Gastroesophageal sphincter (tissue), 4 donors: ENCODE data around the gene FHIT. TPM values are rescaled to one million over a fixed set of nuclear protein-coding genes. Genes with fewer than 3 reads are reported as not detected.

ENCODE experiments used
- ATAC-seq: fragments of 150-250 bp; one replicate; pipeline ENCODE4 v1.9.1; 2016; ENCODE audit warnings: mild to moderate bottlenecking, moderate library complexity
- H3K27ac ChIP-seq, 4 donors: fragments of 200-600 bp; sonication (generic) in 3 of 4; 1 replicate in 3 of 4; 2 replicates in 1 of 4; pipeline ENCODE4 v1.5.1; 2016 to 2019
- H3K27me3 ChIP-seq: fragments of 200-600 bp; sonication (generic); one replicate; pipeline ENCODE4 v1.5.1; 2019
- H3K36me3 ChIP-seq, 2 donors: fragments of 200-600 bp; sonication (generic); one replicate each; pipeline ENCODE4 v1.5.1; 2019; ENCODE audit warnings: control low read depth in 1 of 2
- H3K4me1 ChIP-seq, 3 donors: fragments of 200-600 bp; sonication (generic); 1 replicate in 2 of 3; 2 replicates in 1 of 3; pipeline ENCODE4 v1.5.1; 2016 to 2019; ENCODE audit warnings: control low read depth in 2 of 3
- H3K4me3 ChIP-seq, 2 donors: fragments of 200-600 bp; sonication (generic); one replicate each; pipeline ENCODE4 v1.5.1; 2019; ENCODE audit warnings: mild to moderate bottlenecking in 1 of 2, moderate library complexity in 1 of 2
- H3K9me3 ChIP-seq, 3 donors: fragments of 200-600 bp; sonication (generic); one replicate each; pipeline ENCODE4 v1.5.1; 2017 to 2019; ENCODE audit warnings: control low read depth in 2 of 3
- CTCF ChIP-seq, 4 experiments: fragments of 200-600 bp in 2 of 4; fragments of 450-650 bp in 2 of 4; sonication (generic) in 1 of 4; IDR thresholded peaks; one replicate each; pipeline ENCODE4 v1.5.1; 2017 to 2019; ENCODE audit warnings: antibody characterized with exemption in 4 of 4, mild to moderate bottlenecking in 2 of 4, moderate library complexity in 2 of 4
- EP300 ChIP-seq: sonication (generic); formaldehyde crosslinking; IDR thresholded peaks from one replicate; pipeline ENCODE4 v1.6.1; 2017; ENCODE audit warnings: antibody characterized with exemption, mild to moderate bottlenecking
- POLR2A ChIP-seq, 2 donors: fragments of 450-650 bp; IDR thresholded peaks; one replicate each; pipeline ENCODE4 v1.6.1; 2017; ENCODE audit warnings: antibody characterized with exemption in 2 of 2, mild to moderate bottlenecking in 2 of 2, moderate library complexity in 1 of 2
- POLR2AphosphoS5 ChIP-seq: sonication (generic); formaldehyde crosslinking; IDR thresholded peaks from one replicate; pipeline ENCODE4 v1.6.1; 2017; ENCODE audit warnings: antibody characterized with exemption
- WGBS, 2 donors: methylation state at CpG; one replicate each; pipeline ENCODE4 v1.1.5; 2018; ENCODE audit warnings: low coverage in 1 of 2; 5-methylcytosine and 5-hydroxymethylcytosine counted together
- total RNA-seq, 4 donors: library from RNA; depleted of rRNA; stranded (reverse); fragments of >200 nt; gene quantifications; one replicate each; pipeline ENCODE4 v1.1.0, GENCODE V29; 2016

Gene FHIT
- total RNA-seq, 4 donors from 2014 or later, result 1.4 to 7.3 (median 3.9) TPM

- Histone ChIP-seq H3K36me3 (no peaks in the 10 kb centered on the region), H3K27ac (no peak overlapping the region), H3K4me3 (no peak overlapping the region), H3K4me1 (peaks cover 0 to 7% (median 0%) of the 10 kb centered on the region in 3 donors), H3K9me3 (no peaks in the 10 kb centered on the region), H3K27me3 (no peaks in the 10 kb centered on the region)
- no peak for ATAC-seq
- TF ChIP-seq POLR2A (IDR thresholded peaks at IDR 0.05) (no peak), POLR2AphosphoS5 (no peak), EP300 (no peak)
- WGBS, 2 donors, result 78 to 87% methylated on average over 2 to 4 of the region's 4 CpGs
Observed at GRCh38 chr3:61114316-61114953, 136.8 kb downstream of the FHIT start.

DNA sequence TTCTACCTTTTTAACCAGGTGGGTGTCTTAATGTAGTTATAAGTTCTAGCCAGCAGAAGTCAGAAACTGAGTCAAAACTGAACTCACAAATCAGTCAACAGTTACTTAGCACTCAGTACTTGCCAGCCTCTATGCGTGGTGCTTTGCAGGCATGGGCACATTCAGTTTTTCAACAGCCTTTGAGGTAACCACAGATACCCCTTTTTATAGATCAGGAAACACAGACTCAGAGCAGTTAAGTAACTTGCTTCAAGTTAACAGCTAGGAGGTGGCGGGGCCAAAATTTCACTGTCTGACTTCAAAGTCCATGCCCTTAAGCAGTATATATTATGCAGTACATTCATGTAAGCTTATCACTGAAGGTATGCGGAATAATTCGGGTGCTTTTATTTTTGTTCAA lies 139.4 kb downstream of the FHIT start:
- ATAC-seq, result no peak
- Histone ChIP-seq H3K4me3 (no peak overlapping the region), H3K36me3 (no peaks in the 10 kb centered on the region), H3K27me3 (no peaks in the 10 kb centered on the region), H3K9me3 (no peaks in the 10 kb centered on the region), H3K4me1 (no peaks in the 10 kb centered on the region), H3K27ac (no peak overlapping the region)
- TF ChIP-seq CTCF (IDR thresholded peaks at IDR 0.05) (no peak), POLR2AphosphoS5 (no peak), EP300 (no peak), POLR2A (IDR thresholded peaks at IDR 0.05) (no peak)
- 88 to 100% methylated on average over 4 of the region's 4 CpGs for WGBS, 2 donors

DNA sequence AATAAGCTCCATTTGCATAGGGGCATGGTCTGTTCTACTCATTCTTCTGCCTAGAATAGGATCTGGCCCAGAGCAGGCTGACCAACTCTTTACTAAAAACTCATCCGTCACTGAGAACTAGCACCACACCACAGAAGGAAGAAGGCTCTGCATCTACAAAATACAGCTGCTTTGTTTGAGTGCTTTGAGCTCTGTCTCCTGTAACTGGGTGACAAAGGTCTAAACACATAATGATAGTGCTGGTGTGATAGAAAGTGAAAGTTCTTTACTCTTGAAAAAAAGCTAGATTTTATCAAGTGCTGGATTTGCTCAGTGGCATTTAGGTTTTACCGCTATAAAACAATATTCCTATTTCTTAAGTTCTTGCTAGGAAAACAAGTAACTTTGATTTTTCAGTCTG lies 140.7 kb downstream of the FHIT start:
- H3K27me3 ChIP-seq, result no peaks in the 10 kb centered on the region
- H3K9me3 ChIP-seq, result no peaks in the 10 kb centered on the region
- no peak for TF ChIP-seq POLR2AphosphoS5
- TF ChIP-seq CTCF (IDR thresholded peaks at IDR 0.05), result no peak
- no peak for TF ChIP-seq EP300
- TF ChIP-seq POLR2A (IDR thresholded peaks at IDR 0.05), result no peak
- 80 to 100% methylated on average over 2 of the region's 2 CpGs for WGBS, 2 donors
- no peaks in the 10 kb centered on the region for H3K4me1 ChIP-seq
- ATAC-seq, result no peak
- no peak overlapping the region for H3K4me3 ChIP-seq
- no peaks in the 10 kb centered on the region for H3K36me3 ChIP-seq
- H3K27ac ChIP-seq, result no peak overlapping the region

DNA sequence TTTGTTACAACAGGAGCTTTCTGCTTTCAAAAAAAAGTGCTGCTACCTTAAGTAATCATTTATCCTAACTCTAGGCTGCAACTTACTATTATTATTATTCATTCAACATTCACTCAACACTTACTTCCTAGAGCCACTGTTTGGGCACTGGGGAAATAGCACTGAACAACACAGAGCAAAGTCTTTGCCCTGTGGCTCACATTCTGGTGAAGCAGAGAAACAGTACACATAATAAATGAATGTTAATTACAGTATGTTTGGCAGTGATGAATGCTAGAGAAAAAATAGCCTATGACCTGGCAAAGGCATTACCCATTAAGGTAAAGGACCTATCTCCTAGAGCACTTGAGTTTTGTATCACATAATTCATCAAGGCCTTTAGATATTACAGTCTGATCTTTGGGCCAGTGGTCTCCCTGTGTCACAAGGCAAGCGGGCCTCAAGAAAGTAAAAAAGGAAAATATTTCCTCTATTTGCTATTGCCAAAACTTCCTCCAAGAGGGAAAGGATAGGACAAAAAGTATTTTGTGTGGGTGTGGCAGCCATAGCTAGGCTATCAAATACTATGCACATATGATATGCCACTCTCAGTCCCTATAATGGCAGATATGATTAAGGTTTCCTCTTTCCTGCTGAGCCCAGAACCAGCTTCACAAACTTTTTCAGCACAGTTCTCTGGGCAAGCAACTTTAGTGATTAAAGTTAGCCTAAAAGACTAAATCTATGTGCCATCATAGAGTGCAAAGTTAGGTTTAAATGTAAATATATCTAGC lies 142.8 kb downstream of the FHIT start:
- no peaks in the 10 kb centered on the region for H3K27me3 ChIP-seq
- no peak for ATAC-seq
- H3K9me3 ChIP-seq, result no peaks in the 10 kb centered on the region
- no peak overlapping the region for H3K4me3 ChIP-seq
- no peak for TF ChIP-seq EP300
- TF ChIP-seq POLR2A (IDR thresholded peaks at IDR 0.05), result no peak
- no peaks in the 10 kb centered on the region for H3K4me1 ChIP-seq
- H3K27ac ChIP-seq, result no peak overlapping the region
- 9 to 71% methylated on average over 1 of the region's 1 CpG for WGBS, 2 donors
- no peaks in the 10 kb centered on the region for H3K36me3 ChIP-seq

- H3K4me3 ChIP-seq, result no peak overlapping the region
- H3K4me1 ChIP-seq, result no peaks in the 10 kb centered on the region
- no peak for ATAC-seq
- H3K9me3 ChIP-seq, result no peaks in the 10 kb centered on the region
- 71 to 94% methylated on average over 3 of the region's 3 CpGs for WGBS, 2 donors
- H3K36me3 ChIP-seq, result no peaks in the 10 kb centered on the region
- H3K27me3 ChIP-seq, result no peaks in the 10 kb centered on the region
- no peak for TF ChIP-seq POLR2A (IDR thresholded peaks at IDR 0.05)
- TF ChIP-seq POLR2AphosphoS5, result no peak
- TF ChIP-seq CTCF (IDR thresholded peaks at IDR 0.05), result no peak
- TF ChIP-seq EP300, result no peak
- no peak overlapping the region for H3K27ac ChIP-seq
Observed at GRCh38 chr3:61094608-61095007, 156.6 kb downstream of the FHIT start.

DNA sequence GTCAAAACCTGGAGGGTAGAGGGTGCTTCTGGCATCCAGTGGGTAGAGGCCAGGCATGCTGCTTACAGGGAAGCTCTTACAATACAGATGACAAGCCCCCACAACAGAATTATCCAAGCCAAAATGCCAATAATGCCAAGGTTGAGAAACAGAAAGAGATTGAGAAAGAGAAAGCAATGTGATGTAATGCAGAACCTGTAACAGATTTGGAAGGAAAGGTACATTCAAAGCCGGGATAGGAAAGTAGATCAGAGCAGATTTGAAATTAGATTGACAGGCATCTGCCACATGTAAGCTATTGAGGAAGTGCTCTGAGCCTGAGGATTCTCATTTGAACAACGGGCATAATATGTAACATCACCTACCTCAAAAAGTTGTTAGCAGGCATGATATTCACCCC lies 157.9 kb downstream of the FHIT start:
- WGBS, 2 donors, result 86 to 90% methylated on average over 1 to 2 of the region's 2 CpGs
- no peak for TF ChIP-seq POLR2AphosphoS5
- TF ChIP-seq POLR2A (IDR thresholded peaks at IDR 0.05), result no peak
- no peak for TF ChIP-seq EP300
- Histone ChIP-seq H3K4me3 (no peak overlapping the region), H3K9me3 (no peaks in the 10 kb centered on the region), H3K4me1 (no peaks in the 10 kb centered on the region), H3K27me3 (no peaks in the 10 kb centered on the region), H3K36me3 (no peaks in the 10 kb centered on the region), H3K27ac (no peak overlapping the region)
- ATAC-seq, result no peak
